ENCODE results near the gene ERBB4.

DNA sequence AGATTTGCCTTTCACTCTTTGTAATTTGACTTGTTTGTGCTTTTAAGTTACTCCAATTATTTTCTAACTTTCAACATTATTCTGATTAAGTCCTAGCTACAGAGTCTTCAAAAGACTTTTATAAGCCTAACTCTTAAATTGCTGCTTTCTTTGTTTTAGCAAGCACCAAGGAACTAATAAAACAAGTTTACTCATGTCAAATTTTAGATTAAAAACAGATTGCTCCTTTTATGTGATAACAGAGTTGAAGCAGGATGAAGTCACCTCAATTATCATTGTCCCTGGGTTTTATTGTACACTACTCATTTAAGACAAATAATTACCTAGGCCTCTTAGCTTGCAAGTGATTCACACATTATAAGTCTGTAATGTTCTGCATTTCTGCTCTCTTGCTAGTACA, 678.4 kb downstream of the ERBB4 start:
- TF ChIP-seq CTCF (IDR thresholded peaks at IDR 0.05), result no peak
- TF ChIP-seq JUNB (IDR thresholded peaks at IDR 0.05), result no peak
- TF ChIP-seq, protein P1, sequence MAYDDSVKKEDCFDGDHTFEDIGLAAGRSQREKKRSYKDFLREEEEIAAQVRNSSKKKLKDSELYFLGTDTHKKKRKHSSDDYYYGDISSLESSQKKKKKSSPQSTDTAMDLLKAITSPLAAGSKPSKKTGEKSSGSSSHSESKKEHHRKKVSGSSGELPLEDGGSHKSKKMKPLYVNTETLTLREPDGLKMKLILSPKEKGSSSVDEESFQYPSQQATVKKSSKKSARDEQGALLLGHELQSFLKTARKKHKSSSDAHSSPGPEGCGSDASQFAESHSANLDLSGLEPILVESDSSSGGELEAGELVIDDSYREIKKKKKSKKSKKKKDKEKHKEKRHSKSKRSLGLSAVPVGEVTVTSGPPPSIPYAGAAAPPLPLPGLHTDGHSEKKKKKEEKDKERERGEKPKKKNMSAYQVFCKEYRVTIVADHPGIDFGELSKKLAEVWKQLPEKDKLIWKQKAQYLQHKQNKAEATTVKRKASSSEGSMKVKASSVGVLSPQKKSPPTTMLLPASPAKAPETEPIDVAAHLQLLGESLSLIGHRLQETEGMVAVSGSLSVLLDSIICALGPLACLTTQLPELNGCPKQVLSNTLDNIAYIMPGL (CRISPR knock-in tag; IDR thresholded peaks at IDR 0.05; ENCODE audit: borderline replicate concordance), result no peak
- TF ChIP-seq KDM5A (IDR thresholded peaks at IDR 0.05), result no peak
- no peak for TF ChIP-seq POLR2A (IDR thresholded peaks at IDR 0.05; ENCODE audit: low read length)
- no peak for TF ChIP-seq HEYL (CRISPR knock-in tag; IDR thresholded peaks at IDR 0.05)
- TF ChIP-seq PHF8 (IDR thresholded peaks at IDR 0.05; ENCODE audit: borderline replicate concordance, low read depth), result no peak
- no peak for TF ChIP-seq ZSCAN20 (CRISPR knock-in tag; IDR thresholded peaks at IDR 0.05)
- TF ChIP-seq, protein P2, sequence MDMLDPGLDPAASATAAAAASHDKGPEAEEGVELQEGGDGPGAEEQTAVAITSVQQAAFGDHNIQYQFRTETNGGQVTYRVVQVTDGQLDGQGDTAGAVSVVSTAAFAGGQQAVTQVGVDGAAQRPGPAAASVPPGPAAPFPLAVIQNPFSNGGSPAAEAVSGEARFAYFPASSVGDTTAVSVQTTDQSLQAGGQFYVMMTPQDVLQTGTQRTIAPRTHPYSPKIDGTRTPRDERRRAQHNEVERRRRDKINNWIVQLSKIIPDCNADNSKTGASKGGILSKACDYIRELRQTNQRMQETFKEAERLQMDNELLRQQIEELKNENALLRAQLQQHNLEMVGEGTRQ (IDR thresholded peaks at IDR 0.05), result no peak
